LNCAP (cell line): ENCODE measurements around the gene ATF3.
A peak's percentile ranks its signal among the peaks of the same experiment; 100 is the strongest.

Source experiments
- TF ChIP-seq, protein P1 (sequence below): fragments of 450-650 bp; IDR thresholded peaks from 2 replicates; pipeline ENCODE4 v1.5.1; 2017; ENCODE audit warnings: mild to moderate bottlenecking

The ATF3 gene

DNA sequence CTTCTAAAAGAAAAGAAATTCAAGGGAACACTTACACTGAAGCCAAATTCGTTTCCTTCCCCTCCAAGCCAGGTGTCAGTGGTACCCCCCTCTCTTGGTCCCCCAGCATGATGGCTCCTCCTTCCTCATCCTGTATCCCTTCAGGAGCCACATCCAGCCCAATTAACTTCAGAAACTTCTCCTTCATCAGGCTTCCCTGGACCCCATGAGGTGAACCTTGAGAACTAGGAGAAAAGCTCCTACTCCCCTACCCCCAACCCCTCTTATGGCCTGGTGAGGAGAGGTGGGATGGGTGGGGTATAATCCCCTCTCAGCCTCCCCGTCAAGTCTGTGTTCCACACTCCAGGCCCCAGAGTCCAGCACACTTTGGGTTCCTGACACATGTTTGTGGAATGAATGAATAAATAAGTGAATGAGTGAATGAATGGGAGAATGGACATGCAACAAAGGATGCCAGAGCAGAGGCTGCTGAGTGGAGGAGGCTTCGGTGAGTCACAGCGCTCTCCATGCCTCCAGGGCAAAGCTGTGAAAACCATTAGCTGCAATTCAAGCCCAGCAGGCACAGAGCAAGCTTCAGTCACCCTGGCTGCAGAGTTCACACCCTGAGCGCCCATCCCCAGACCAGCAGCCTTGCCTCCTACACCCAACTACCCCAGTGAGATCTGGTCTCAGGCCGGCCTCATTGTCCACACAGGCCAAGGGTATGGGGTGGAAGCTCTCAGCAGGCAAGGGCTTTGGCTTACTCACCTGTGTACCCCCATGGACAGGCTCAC, 47.3 kb downstream of the ATF3 start:
- TF ChIP-seq, protein P1, sequence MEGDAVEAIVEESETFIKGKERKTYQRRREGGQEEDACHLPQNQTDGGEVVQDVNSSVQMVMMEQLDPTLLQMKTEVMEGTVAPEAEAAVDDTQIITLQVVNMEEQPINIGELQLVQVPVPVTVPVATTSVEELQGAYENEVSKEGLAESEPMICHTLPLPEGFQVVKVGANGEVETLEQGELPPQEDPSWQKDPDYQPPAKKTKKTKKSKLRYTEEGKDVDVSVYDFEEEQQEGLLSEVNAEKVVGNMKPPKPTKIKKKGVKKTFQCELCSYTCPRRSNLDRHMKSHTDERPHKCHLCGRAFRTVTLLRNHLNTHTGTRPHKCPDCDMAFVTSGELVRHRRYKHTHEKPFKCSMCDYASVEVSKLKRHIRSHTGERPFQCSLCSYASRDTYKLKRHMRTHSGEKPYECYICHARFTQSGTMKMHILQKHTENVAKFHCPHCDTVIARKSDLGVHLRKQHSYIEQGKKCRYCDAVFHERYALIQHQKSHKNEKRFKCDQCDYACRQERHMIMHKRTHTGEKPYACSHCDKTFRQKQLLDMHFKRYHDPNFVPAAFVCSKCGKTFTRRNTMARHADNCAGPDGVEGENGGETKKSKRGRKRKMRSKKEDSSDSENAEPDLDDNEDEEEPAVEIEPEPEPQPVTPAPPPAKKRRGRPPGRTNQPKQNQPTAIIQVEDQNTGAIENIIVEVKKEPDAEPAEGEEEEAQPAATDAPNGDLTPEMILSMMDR, result no peak

DNA sequence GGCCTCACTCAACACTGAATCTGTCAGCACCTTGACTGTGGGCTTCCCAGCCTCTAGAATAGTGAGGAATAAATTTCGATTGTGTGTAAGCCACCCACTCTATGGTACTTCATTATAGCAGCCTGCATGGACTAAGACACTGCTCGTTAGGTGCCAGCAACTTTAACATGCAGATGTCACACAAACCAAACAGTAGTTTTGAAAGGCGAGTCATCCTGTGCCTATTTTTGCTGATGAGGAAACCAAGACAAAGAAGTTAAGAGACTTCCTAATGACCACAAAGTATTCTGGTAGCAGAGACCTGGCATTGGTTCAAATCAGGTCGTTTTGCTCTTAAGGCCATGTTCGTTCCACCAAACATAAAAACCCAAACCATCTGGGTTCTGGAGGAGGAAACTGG, 48.2 kb downstream of the ATF3 start:
- TF ChIP-seq, protein P1, result no peak

DNA sequence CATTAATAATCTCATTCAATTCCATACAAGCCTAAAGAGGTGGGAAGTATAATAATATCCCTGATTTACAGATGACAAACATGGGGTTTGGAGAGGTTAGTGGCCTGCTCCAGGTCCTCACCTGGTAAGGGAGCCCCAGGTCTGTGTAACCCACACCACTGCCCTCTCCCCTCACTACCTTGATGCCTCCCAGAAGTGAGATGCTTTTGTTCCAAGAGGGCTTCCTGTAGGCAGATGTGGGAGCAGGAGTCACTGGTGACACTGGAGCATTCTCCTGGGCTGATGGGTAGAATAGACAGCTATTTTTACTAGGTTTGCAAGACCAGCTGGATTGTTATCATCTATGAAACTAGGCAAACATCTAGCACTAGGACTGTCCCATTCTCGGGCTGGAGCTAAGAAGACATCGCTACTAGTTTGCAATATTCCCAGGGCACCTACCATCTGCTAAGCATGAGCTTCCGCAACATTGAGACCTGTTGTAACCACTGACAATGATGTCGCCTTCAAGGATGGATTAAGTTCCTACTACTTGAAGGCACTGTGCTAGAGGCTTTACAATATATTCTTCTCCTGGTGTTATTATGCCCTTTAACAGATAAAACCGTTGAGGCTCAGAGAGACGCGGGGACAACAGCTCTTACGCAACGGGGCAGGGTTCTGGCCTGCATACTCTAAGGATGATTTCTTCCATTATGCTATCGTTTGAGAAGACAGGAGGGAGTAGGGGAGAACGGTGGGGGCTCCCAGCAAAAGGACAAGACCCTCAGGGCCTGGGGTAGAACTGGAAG, 56.0 kb downstream of the ATF3 start:
- TF ChIP-seq, protein P1, result no peak

DNA sequence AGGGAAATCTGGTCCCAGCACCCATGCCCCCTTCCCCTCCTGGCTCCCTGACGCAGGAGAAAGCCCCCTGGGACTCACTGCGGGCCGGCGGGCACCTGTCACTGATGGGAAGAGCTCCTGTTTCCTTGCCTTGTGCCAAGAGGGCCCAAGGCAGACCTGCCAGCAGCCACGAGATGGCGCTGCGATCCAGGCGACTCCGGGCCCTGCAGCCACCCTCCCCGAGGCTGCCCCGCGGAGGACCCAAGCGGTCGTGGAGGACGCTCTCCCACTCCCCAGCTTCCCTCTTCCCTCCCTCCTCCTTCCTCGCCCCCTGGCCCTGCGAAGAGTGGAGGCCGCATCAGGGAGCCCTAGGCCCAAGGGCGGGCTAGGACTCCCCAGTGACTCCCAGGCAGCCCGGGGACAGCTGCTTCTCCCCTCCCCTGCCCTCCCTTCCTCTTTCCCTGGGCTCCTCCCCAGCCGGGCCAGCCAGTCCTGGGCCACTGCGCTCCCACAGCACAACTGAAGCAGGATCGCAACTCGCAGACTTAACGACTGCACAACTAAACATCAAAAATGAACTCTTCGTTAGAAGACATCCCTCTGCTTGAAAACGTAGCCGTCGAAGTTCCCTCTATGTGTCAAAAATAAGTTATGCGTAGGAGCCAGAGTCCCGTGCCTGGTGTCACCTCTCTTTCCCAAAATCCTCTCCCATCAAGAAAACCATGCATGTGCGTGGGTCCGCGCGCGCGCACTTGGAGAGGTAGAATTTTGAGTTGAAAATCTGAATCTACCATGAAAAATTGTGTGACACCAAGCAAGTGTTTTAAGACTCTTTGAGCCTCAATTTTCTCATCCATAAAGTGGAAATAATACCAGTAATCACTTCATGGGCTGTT, 56.9 kb downstream of the ATF3 start:
- TF ChIP-seq, protein P1, result peak; percentile 99

DNA sequence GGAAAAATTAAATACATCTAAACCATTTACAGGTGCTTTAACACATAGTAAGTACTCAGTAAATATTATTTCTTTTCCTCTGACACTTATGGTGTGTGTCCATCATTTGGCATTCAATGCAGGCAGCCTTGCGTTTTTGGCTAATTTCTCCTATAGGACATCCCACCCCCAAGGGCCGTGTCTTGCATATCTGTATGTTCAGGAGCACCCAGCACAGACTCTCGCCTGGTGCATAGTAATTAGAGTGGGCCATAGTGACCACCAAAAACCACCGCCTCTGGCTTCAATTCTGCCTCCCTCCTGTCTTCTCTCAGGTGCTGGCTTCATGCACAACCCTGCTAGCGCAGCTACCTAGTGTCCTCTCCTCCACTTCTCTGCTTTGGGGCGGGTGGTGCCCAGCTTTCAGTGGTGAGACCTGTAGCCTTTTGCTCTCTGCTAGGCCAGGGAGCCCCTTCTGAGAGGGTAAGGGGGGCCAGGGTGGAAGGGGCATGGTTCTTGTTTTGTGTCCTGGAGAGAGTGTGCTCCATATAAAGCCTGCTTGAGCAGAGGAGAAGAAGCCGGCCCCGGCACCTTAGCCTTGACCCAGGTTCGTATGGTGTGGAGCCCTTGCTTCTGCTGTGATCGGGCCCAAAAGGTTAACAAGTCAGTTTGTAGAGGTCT, 57.7 kb downstream of the ATF3 start:
- TF ChIP-seq, protein P1, result no peak

DNA sequence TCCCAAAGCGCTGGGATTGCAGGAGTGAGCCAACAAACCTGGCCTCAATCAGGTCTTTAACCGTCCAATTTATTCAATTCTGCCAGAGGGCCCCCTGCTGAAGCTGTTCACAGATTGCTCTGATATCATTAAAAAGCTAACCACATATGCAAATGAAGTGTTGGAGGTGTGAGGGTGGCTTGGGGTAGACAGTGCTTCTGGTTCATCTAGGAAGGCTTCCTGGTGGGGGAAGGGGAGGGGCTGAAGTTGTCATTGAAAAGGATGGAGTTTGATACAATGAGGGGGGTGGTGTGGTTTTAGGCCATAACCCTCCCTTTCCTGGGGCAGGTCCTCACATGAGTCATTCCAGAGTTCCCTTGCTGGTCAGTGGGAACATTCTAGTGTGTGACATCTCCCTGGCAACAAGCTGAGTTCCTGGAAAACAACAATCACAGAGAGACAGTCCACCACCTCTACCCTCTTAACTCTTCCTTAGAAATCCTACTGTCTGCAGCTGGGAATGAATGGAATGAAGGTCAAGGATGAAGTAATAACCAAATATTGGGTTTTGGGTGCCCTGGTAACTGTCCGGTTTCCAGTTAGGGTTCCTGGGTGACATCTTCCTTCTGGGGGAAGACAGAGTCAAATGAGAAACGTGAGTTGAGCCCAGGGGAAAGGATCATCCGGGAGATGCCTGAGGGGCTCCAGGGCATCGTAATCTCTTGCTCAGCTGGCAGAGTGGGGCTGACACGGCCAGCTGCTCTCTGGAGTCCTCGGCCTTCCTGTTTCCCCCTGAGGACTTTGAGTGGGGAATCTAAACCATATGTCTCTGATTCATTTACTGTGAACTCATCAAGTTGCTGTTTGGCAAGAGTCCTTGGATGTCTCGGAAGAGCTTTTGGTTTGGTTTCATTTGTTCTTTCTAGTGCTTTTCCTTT, 58.9 kb downstream of the ATF3 start:
- TF ChIP-seq, protein P1, result no peak
